SKM-1 treated with dmso at 0.1 percent for 144 hours (cell line): ENCODE data around the gene NAPB.
"Not testable (repeated sequence)": the region's sequence is repeated elsewhere in the genome, so short reads cannot be mapped to it uniquely, and the experiment has no call there.

Experiments used
- DNase-seq: peaks from one replicate; lab custom pipeline; 2025; ENCODE audit not compliant: unreplicated experiment; lab: John Stamatoyannopoulos, UW

The NAPB gene

DNA sequence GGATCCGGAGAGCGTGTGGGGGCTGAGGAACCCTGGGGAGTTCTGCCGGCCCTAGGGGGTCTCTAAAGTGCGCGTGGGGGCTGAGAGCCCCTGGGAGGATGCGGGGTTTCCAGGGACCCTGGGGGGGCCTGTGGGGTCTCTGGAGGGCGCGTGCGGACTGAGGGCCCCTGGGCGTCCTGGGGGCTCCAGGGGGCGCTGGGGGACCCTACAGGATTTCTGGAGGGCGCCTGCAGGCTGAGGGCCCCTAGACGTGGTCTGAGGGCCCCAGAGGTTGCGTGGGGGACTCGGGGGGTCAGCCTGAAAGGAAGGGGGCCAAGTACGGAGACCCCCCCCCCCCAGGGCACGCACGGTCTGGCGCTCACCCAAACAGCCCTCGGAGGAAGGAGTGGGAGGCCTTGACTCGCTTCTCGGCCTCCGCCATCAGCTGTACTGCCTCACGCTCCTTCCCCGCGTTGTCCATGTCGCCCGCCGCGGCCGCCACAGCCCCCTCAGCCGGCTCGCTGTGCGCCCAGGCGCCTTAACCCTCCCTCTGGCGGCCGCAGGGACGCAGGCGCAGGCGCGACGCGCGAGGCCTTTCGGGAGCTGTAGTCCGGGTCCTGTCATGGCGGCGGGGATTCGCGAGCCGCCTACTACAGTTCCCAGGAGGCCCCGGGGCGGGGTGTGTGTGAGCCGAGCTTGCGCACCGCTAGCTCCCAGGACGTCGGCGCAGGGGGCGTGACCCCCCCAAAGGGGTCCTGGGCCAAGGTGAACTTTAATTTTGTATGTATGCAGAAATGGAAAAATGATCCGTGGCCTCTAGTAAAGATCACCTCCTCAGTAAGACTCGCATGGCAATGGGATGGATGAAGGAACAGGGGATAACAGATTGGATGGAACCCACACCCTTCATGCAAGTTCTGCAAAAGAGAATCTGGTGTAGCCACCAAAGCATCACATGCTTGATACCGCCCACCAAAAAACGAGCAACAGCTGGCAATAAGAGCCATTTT, at the start of gene NAPB:
NAPB (minus strand) TSS at position 546 of the 989 bp plus-strand sequence; CDS start at position 460, 86 bp downstream.
- peak; percentile 85 for DNase-seq

DNA sequence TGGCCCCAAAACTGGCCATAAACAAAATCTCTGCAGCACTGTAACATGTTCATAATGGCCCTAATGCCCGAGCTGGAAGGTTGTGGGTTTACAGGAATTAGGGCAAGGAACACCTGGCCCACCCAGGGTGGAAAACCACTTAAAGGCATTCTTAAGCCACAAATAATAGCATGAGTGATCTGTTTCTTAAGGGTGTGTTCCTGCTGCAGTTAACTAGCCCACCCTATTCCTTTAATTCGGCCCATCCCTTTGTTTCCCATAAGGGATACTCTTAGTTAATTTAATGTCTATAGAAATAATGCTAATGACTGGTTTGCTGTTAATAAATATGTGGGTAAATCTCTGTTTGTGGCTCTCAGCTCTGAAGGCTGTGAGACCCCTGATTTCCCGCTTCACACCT, 45.7 kb upstream of the NAPB start:
- DNase-seq, result not testable (repeated sequence)

DNA sequence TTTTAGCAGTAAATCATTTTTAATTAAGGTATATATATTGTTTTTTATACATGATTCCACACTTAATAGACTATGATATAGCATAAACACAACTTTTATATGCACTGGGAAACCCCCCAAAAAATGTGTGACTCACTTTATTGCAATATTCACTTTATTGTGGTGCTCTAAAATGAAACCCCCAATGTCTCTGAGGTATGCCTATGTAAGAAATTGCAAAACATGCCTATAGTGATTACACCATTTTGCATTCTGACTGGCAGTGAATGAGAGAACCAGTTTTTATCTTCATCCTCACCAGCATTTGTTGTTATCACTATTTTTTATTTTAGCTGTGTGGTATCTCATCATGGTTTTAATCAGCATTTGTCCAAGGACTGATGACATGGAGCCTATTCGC, 39.9 kb upstream of the NAPB start:
- DNase-seq, result no peak

DNA sequence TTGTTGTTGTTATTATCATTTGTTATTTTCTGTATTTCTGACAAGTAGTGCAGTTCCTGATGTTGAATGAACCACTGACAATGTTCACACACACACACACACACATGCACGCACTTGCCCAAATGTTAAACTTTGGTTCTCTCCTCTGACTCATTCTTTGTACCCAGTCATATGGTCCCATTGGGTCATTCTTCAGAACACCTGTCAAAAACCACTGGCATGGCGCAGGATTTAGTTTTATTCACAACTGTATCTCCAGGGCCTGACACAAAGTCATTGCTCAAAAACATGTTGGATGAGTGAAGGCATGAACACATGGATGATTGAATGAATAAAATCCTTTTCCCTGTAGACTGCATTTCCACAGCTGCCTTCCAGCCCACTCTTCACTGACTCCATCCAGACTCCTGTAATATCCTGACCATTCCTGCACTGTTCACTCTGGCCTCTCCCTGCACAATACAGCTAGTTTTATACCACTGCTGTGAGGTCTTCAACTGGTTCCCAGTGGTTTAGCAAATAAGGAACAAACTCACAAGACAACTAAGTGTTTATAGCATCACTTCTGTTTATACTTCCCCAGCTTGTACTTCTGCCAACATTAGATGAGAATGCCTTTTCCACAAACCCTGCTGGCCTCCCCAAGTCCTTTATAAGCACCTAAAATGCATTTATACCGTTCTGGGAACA, 38.3 kb upstream of the NAPB start:
- no peak for DNase-seq

DNA sequence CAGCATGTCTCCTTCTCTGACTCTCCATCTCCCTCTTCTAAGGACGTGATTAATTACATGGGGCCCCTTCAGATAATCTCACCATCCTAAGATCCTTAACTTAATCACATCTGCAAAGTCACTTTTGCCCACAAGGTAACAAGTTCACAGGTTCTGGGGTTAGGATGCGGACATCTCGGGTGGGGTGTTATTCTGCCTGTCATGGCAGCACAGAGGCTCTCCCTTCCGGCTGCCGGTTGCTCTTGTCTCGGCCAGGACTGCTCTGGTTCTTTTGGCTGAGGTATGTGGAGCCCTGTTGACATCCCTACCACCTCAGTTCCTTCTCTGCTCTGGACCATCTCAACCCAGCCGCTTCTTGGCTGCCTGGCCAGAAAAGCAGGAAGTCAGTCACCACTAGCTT, 35.6 kb upstream of the NAPB start:
- no peak for DNase-seq

DNA sequence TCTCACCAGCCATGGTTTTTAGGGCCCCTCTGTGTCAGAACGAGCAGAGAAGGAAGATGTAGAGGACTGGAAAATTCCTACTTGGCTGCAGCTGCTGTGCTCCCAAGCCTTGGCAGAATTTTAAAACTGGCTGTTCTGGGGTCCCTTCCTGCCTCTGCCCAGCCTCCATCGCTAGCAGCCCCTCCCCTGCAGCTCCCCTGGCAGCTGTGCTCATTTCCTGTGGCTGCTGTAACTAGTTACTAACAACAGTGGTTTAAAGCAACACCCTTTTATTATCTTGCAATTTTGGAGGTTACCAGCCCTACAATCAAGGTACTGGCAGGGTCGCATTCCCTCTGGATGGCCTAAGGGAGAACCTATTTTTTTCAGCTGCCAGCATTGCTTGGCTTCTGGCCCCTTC, 35.1 kb upstream of the NAPB start:
- DNase-seq, result no peak

DNA sequence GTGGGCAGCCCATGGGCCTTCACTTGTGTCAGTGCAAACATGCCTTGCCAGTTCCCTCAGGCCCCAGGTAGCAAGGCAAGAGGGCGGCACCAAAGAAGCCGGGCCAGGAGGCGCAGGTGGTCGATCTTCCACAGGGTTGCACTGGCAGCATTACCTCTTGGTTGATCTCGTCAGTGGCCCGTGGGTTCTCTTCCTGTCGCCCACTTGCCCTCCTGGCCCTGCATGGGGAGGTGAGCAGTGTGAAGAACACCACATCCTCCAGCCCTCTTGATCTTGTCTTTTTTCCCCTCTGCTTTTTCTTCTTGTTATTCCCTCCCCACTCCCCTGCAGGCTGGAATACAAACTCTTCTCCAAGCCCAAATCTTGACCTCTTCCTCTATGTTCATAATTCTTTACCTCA, 34.4 kb upstream of the NAPB start:
- no peak for DNase-seq

DNA sequence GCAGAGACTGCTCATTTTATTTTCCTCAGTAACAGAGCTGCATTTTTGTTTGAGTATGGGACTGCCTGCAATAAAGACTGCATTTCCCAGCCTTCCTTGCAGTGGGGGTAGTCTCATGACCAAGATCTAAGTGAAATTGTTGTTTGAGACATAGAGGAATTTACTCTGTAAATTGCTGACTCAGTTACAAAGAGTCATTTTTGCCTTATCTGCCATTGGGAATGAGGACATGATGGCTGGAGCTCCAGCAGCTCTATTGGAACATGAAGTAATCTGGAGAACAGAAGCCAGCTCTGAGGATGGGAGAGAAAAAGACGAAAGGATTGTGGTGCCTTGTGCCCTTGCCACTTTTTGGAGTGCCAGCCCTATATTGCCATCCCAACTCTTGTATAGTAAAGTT, 33.5 kb upstream of the NAPB start:
- DNase-seq, result no peak

DNA sequence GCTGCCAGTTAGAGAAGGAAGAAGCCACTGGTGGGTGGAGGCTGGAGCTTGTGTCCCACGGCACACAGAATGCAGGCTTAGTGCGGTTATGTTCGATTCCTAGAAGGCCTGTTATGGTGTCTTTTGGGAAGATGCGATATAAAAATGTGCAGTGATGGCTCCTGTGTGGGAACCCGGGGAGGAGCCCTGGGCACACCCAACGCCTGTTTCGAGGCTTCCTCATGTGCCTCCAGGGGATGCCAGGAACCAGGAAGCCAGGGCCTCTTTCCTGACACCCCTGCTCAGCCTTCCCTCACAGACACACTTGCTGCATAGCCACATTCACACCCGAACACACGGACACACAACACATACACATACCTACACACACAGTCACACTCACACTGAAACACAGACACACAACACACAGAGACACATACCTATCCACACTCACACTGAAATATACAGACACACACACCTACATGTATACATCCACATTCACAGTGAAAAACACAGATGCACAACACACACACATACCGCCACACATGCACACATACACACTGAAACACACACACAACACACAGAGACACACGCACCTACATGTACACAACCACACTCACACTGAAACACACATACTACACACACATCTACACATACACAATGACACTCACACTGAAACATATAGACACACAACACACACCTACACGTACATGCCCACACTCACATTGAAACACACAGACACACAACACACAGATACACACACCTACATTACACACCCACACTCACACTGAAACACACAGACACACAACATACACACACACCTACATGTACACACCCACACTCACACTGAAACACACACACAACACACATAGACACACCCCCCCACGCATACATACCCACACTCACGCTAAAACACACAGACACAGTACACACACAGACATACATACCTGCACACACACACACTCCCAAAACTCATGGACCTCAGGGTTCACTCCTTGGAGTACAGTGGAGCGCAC, 32.6 kb upstream of the NAPB start:
- DNase-seq, result no peak

DNA sequence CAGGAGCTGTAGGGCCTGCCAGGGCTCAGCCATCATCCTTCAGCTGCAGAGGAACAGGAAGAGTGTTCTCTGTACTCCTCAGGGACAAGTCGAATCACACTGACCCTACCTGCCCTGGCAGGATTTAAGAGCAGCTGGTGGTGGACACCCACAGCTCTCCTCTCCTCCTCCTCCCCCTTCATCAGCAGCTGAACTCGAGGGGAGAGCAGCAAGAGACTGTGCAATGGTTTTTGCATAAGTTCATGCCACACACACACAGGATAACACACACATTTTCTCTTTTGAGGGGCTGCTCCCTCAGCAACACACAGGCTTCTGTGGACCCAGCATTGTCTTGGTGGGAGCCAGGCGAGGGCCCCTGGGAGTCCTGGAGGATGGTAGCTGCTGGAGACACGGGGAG, 31.5 kb upstream of the NAPB start, which contains the start of gene CST11:
CST11 (minus strand) TSS at position 101 of the 400 bp plus-strand sequence; CDS start at position 36, 65 bp downstream.
- DNase-seq, result no peak

DNA sequence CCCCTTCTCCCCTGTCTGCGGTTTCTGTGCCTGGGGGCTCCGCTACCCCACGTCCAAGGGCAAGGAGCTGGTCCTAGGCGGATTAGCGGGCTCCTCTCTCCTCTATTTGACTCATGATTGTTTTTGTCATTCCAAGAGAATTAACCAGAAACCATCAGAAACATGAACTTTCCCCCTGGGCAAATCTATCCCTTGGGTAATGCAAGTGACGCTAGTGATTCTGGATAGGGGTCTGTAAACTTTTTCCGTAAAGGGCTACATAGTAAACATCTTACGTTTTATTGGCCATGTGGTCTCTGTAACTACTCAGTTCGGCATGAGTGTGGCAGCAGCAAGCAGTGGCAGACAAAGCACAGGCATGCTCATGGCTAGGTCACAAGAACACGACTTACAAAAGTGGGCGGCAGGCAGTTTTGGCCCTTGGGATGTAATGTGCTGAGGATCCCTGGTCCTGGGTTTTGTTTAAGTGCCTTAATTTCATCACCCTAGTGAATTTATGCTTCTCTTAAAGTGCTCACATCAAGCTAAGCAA, 30.7 kb upstream of the NAPB start:
- no peak for DNase-seq

DNA sequence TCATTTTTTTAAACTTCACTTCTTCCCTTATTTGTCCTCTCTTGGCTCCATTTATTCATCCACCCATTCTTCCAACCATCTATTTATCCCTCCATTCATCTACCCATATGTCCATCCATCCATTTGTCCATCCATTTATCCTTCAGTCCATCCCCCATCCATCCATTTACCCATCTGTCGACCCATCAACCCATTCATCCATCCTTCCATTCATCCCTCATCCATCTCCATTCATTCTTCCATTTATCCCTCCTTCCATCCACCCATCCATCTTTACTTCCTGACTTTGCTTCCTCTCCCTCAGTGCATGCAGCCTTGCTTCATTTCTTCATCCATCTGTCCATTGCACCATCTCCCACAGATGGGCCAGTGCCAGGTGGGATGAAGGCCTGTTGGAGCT, 29.6 kb upstream of the NAPB start:
- DNase-seq, result no peak

DNA sequence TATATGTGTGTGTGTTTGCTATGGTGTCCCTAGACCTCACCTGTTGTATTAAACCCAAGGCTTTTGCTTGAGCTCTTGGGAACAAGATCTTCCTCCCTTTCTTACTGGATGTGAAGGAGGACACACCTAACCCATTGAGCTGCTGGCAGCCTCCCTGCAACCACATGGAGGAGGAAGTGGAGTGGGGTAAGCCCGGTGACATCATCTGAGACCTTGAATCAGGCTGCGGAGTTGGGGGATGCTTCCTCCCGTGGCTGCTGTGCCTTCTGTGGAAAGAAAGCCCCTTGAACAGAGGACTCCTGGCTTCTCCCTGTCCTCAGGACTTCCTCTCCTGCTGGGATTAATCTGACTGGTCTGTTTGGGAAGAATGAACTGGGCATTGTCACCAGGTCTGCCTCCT, 28.1 kb upstream of the NAPB start:
- DNase-seq, result no peak

DNA sequence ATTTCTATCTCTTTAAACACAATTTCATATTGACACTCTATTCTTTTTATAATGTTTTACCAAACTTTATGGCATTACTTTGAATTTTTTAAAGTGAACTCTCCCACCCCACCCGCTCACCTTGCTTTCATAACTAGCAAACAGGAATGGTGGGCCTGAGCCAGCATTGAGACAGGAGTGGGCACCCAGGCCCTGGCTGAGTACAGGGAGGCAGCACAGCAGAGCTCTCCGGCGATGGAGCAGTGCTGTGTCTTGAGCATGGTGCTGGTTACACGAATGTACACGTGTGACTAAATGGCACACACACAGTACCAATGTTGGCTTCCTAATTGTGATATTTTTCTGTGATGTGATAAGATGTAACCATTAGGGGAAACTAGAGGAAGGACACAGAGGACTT, 26.9 kb upstream of the NAPB start:
- DNase-seq, result no peak

DNA sequence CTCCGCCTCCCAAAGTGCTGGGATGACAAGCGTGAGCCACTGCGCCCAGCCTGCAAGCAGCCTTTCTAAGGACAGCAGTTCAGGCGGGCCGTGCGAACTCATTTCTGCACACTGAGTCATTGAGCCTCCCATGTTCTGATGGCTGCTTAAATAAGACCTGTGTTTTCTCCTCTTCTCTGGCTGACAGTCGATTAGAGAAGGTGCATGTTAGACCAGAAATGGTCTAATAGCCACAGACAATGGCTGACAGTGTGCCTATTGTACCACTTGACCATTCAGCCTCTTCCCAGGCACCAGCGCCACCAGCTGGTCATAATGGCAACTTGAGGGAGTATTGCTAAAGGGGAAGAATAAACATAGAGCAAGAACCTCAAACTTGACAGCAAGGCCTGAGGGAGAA, 25.2 kb upstream of the NAPB start:
- DNase-seq, result peak; percentile 36

DNA sequence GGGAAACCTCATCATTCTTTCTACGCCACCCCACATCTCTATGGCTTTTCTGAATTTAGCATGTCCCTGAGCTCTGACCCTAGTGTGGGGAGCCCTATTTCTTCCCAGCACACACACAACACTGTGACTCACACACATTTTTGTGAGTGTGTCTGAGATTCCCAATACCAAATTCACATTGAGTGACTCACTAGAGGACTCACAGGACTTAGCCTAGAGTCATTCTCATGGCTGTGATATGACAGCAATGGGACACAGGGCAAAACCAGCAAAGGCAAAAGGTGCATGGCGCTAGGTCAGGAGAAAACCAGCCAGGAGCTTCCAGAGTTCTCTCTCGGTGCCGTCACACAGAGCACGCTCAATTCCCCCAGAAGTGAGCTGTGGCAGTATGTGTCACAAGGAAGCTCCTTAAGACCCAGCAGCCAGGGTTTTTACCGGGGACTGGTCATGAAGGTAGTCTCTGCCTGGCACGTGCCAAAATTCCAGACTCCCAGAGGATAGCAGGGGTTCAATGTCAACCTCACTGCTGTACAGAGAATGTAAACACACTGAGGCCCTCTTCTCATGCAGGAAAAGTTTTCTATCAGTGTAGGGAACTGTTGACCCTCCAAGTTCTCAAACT, 24.4 kb upstream of the NAPB start:
- DNase-seq, result no peak

DNA sequence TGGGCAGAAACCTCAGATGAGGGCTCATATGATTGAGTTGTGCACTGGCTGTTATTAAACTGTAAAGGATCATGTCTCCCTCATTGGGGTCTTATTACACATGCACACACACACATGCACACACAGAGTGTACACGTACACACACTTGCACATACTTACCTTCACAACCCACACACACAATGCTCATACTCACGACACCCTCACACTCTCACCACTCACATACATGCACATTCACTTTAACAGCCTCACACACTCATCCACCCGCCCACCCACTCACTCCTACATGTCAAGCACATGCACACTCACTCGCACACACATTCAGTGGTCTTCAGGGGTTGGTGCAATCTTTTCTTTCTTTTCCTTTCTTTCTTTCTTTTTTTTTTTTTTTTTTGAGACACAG, 23.6 kb upstream of the NAPB start:
- no peak for DNase-seq

DNA sequence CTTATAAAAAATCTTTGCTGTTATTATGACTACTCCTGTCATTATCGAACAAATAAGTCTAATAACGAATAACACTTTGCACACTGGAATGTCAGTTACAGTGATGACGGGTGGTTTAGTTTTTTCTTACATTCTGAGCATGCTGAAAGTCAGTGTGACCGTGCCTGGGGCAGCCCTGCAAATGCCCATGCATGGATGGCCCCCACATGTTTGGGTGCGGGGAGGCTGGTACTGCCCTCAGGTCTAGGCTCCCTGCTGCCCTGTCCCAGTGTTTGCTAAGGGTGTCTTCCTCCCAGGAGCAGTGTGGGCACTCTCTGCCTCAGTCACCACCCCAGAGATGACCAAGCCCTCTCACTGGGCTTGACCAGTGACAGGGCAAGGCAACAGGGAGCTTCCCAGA, 21.1 kb upstream of the NAPB start:
- DNase-seq, result no peak

DNA sequence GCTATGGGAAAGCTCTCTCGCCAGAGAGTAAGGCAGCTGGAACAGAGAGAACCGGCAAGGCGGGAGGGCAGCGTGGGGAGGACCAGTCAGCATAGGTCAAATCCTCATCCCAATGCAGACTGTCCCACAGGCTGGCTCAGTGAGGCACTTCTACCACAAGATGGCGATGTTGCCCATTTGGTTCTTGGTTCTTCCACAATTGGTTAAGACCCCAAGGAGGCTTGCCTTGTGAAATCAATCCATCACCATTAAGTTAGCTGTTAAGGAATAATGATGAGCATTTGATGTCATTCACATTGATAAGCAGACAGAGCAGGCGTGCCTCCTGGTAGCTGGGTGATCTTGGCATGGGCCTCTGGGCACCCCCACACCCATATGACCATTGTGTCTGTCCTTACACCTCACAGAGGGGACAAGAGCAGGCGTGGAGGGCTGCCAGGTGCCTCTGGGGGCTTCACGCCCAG, 20.6 kb upstream of the NAPB start:
- peak; percentile 65 for DNase-seq

DNA sequence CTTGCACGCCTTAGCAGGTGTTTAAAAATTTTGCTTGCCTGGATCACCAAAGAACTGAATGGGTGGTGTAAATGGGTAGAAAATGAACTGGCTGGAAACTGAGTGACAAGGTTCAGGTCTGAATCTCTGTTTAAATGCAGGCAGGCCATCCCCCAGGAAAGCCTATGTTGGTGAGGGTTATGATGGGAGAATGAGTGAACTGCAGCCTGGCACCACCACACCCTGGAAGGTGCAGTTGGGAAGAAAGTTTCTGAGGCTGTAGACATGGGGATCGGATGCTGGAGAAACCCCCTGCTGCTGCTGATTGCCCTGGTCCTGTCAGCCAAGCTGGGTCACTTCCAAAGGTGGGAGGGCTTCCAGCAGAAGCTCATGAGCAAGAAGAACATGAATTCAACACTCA, 18.7 kb upstream of the NAPB start:
- no peak for DNase-seq
